ENCODE data around the gene CD177.
"Not testable (repeated sequence)": the region's sequence is repeated elsewhere in the genome, so short reads cannot be mapped to it uniquely, and the experiment has no call there.

Gene CD177

GRCh38 chr19:43353606-43354304, at the start of gene CD177:
CD177 (plus strand) TSS chr19:43353686; CDS start chr19:43353715, 29 bp downstream.
- DNase-seq (ENCODE audit: low read depth in 2 of 2, low spot score in 1 of 2) = no peak

- no peak for DNase-seq (ENCODE audit: low read depth in 2 of 2, low spot score in 1 of 2)
These were observed 47.8 kb upstream of the CD177 start for GRCh38 chr19:43305642-43306041.

- DNase-seq (ENCODE audit: low read depth in 2 of 2, low spot score in 1 of 2) = no peak
These were observed 47.4 kb upstream of the CD177 start for GRCh38 chr19:43306097-43306496.

- DNase-seq (ENCODE audit: low read depth in 2 of 2, low spot score in 1 of 2) = no peak
These were observed 45.2 kb upstream of the CD177 start for GRCh38 chr19:43308244-43308815.

GRCh38 chr19:43309466-43309865, 44.0 kb upstream of the CD177 start:
- DNase-seq (ENCODE audit: low read depth in 2 of 2, low spot score in 1 of 2) = no peak

- DNase-seq (ENCODE audit: low read depth in 2 of 2, low spot score in 1 of 2) = no peak
These were observed 43.3 kb upstream of the CD177 start for GRCh38 chr19:43310221-43310620.

GRCh38 chr19:43311256-43311655, 42.2 kb upstream of the CD177 start:
- DNase-seq (ENCODE audit: low read depth in 2 of 2, low spot score in 1 of 2) = no peak

- DNase-seq (ENCODE audit: low read depth in 2 of 2, low spot score in 1 of 2) = no peak
These were observed 41.8 kb upstream of the CD177 start for GRCh38 chr19:43311706-43312105.

GRCh38 chr19:43313711-43314495, 39.6 kb upstream of the CD177 start:
- DNase-seq (ENCODE audit: low read depth in 2 of 2, low spot score in 1 of 2) = no peak

GRCh38 chr19:43315851-43316250, 37.6 kb upstream of the CD177 start:
- DNase-seq (ENCODE audit: low read depth in 2 of 2, low spot score in 1 of 2) = no peak

- DNase-seq (ENCODE audit: low read depth in 2 of 2, low spot score in 1 of 2) = no peak
These were observed 36.7 kb upstream of the CD177 start for GRCh38 chr19:43316591-43317319.

GRCh38 chr19:43318203-43318602, 35.3 kb upstream of the CD177 start:
- no peak for DNase-seq (ENCODE audit: low read depth in 2 of 2, low spot score in 1 of 2)

GRCh38 chr19:43318796-43319314, 34.6 kb upstream of the CD177 start:
- DNase-seq (ENCODE audit: low read depth in 2 of 2, low spot score in 1 of 2) = no peak

- no peak for DNase-seq (ENCODE audit: low read depth in 2 of 2, low spot score in 1 of 2)
These were observed 32.9 kb upstream of the CD177 start for GRCh38 chr19:43320546-43320945.

- DNase-seq (ENCODE audit: low read depth in 2 of 2, low spot score in 1 of 2) = not testable (repeated sequence)
These were observed 26.7 kb upstream of the CD177 start for GRCh38 chr19:43326761-43327160.

GRCh38 chr19:43328561-43328960, 24.9 kb upstream of the CD177 start:
- DNase-seq (ENCODE audit: low read depth in 2 of 2, low spot score in 1 of 2) = not testable (repeated sequence)

GRCh38 chr19:43329049-43329448, 24.4 kb upstream of the CD177 start:
- not testable (repeated sequence) for DNase-seq (ENCODE audit: low read depth in 2 of 2, low spot score in 1 of 2)

GRCh38 chr19:43329989-43330388, 23.5 kb upstream of the CD177 start:
- DNase-seq (ENCODE audit: low read depth in 2 of 2, low spot score in 1 of 2) = no peak

GRCh38 chr19:43330726-43331434, 22.6 kb upstream of the CD177 start:
- no peak for DNase-seq (ENCODE audit: low read depth in 2 of 2, low spot score in 1 of 2)

GRCh38 chr19:43331435-43332010, 22.0 kb upstream of the CD177 start:
- DNase-seq (ENCODE audit: low read depth in 2 of 2, low spot score in 1 of 2) = no peak

Data from stimulated activated CD8-positive, alpha-beta memory T cell treated with anti-CD3 and anti-CD28 coated beads, Interleukin-4, amount 100 ng/mL, for 4 hours (primary cell).